HepG2 (cell line): ENCODE results near the gene C19orf33. TPM values are rescaled to one million over a fixed set of nuclear protein-coding genes. Genes with fewer than 3 reads are reported as not detected.

Experiments
- ATAC-seq: fragments of 200-7000 bp; cut with Tn5 transposase; 3 replicates; pipeline ENCODE4 v1.9.1; 2020; ENCODE audit warnings: mild to moderate bottlenecking, moderate library complexity
- BruUV-seq: library from RNA; stranded (reverse); fragments of 400-500 nt; replicated peaks from 2 replicates; lab custom pipeline; 2021; lab: Mats Ljungman, UMichigan
- CTCF ChIA-PET: fragments of 300-600 bp; formaldehyde crosslinking; extraction: SDS; loops from one replicate; lab custom pipeline; 2021; ENCODE audit warnings: low total read pairs, inconsistent platforms, low intra/inter-chr PET ratio; lab: Yijun Ruan, JAX
- POLR2A ChIA-PET: fragments of 350-600 bp; sonication (Branson Sonifier 250); formaldehyde crosslinking; loops from one replicate; lab custom pipeline; 2020; ENCODE audit warnings: antibody characterized with exemption, inconsistent platforms; lab: Yijun Ruan, JAX
- DNase-seq: peaks from one replicate; pipeline ENCODE4 v3.0.0-alpha.2; 2015; ENCODE audit warnings: low spot score
- FAIRE-seq: peaks from 3 replicates; lab custom pipeline; 2011; peaks lifted over from hg19 to GRCh38; lab: Jason Lieb, UNC
- H2AFZ ChIP-seq: one replicate; pipeline ENCODE4 v1.6.1; 2011; ENCODE audit warnings: low read length, inconsistent platforms
- H3K27ac ChIP-seq: fragments of 300-600 bp; 3 replicates; pipeline ENCODE4 v1.8.0; 2011; ENCODE audit warnings: mixed run types, mild to moderate bottlenecking, mixed read lengths, low read length, inconsistent platforms; ENCODE audit not compliant: insufficient read depth; ENCODE audit errors: extremely low read length
- H3K27me3 ChIP-seq, 2 experiments: fragments of 200-600 bp in 1 of 2; 2 replicates in 1 of 2; 3 replicates in 1 of 2; pipeline versions ENCODE4 v1.6.0 to v1.8.0; 2011; ENCODE audit warnings: low read length in 2 of 2, mild to moderate bottlenecking in 2 of 2, moderate library complexity in 2 of 2, inconsistent platforms in 1 of 2; ENCODE audit not compliant: insufficient read depth in 2 of 2, control insufficient read depth in 1 of 2
- H3K36me3 ChIP-seq, 2 experiments: fragments of 200-600 bp in 1 of 2; replicated peaks in 1 of 2; 2 replicates in 1 of 2; 3 replicates in 1 of 2; pipeline versions ENCODE4 v1.5.1 to v1.8.0; 2011; ENCODE audit warnings: low read length in 2 of 2, inconsistent platforms in 1 of 2; ENCODE audit not compliant: insufficient read depth in 2 of 2, control insufficient read depth in 1 of 2
- H3K4me1 ChIP-seq: 2 replicates; pipeline ENCODE4 v1.5.1; 2012; ENCODE audit warnings: low read length, inconsistent platforms; ENCODE audit not compliant: insufficient read depth
- H3K4me2 ChIP-seq: 2 replicates; pipeline ENCODE4 v1.6.0; 2011; ENCODE audit warnings: low read depth, low read length, inconsistent platforms
- H3K4me3 ChIP-seq, 3 experiments: fragments of 200-600 bp in 1 of 3; sonication (generic), shearing (Covaris generic) in 1 of 3; replicated peaks in 1 of 3; 2 replicates each; pipeline ENCODE4 v1.5.1; 2011 to 2016; ENCODE audit warnings: low read length in 3 of 3, inconsistent platforms in 2 of 3, low read depth in 2 of 3, mild to moderate bottlenecking in 2 of 3, control low read depth in 1 of 3, mixed read lengths in 1 of 3; ENCODE audit not compliant: insufficient read depth in 1 of 3
- H3K79me2 ChIP-seq: one replicate; pipeline ENCODE4 v1.6.1; 2011; ENCODE audit warnings: low read length, inconsistent platforms; ENCODE audit not compliant: insufficient read depth
- H3K9ac ChIP-seq: 2 replicates; pipeline ENCODE4 v1.6.0; 2011; ENCODE audit warnings: mild to moderate bottlenecking, low read depth, low read length, inconsistent platforms; ENCODE audit not compliant: insufficient read depth
- H3K9me3 ChIP-seq: 2 replicates; pipeline ENCODE4 v1.5.1; 2012; ENCODE audit warnings: mild to moderate bottlenecking, low read length
- H4K20me1 ChIP-seq: 2 replicates; pipeline ENCODE4 v1.6.0; 2011; ENCODE audit warnings: inconsistent platforms, mild to moderate bottlenecking, low read length, moderate library complexity; ENCODE audit not compliant: insufficient read depth
- EEA1 ChIP-seq: sonication (generic); formaldehyde crosslinking; IDR thresholded peaks from 2 replicates; pipeline ENCODE4 v1.5.1; 2020; ENCODE audit warnings: mild to moderate bottlenecking, missing genetic modification reagents, borderline replicate concordance
- HNF1B ChIP-seq: sonication (generic); formaldehyde crosslinking; IDR thresholded peaks from 2 replicates; pipeline ENCODE4 v1.5.1; 2020; ENCODE audit warnings: mild to moderate bottlenecking, moderate library complexity, missing genetic modification reagents
- HNF4G ChIP-seq, 2 experiments: sonication (generic) in 1 of 2; formaldehyde crosslinking in 1 of 2; IDR thresholded peaks; 2 replicates each; pipeline versions ENCODE4 v1.4.0 to v1.6.1; 2011 to 2020; ENCODE audit warnings: borderline replicate concordance in 2 of 2, low read depth in 2 of 2, mild to moderate bottlenecking in 2 of 2, low read length in 1 of 2, missing genetic modification reagents in 1 of 2, moderate library complexity in 1 of 2
- JUND ChIP-seq: sonication (generic); formaldehyde crosslinking; IDR thresholded peaks from 2 replicates; pipeline ENCODE4 v1.8.0; 2022; ENCODE audit warnings: mild to moderate bottlenecking, missing genetic modification reagents
- NFE2 ChIP-seq: sonication (generic); formaldehyde crosslinking; IDR thresholded peaks from 2 replicates; pipeline ENCODE4 v1.4.0; 2020; ENCODE audit warnings: missing genetic modification reagents
- PCBP2 ChIP-seq: fragments of 200-400 bp; formaldehyde crosslinking; optimal IDR thresholded peaks from 2 replicates; pipeline ENCODE3; 2018; ENCODE audit warnings: low read length, low read depth; ENCODE audit not compliant: poor library complexity, severe bottlenecking
- SALL2 ChIP-seq: sonication (generic); formaldehyde crosslinking; IDR thresholded peaks from 2 replicates; pipeline ENCODE4 v1.8.1; 2023; ENCODE audit warnings: mild to moderate bottlenecking, missing genetic modification reagents, inconsistent platforms
- ZMAT5 ChIP-seq: sonication (generic); formaldehyde crosslinking; IDR thresholded peaks from 2 replicates; pipeline ENCODE4 v1.5.0; 2020; ENCODE audit warnings: mild to moderate bottlenecking, low read depth, missing genetic modification reagents, borderline replicate concordance
- ZNF121 ChIP-seq: sonication (generic); formaldehyde crosslinking; IDR thresholded peaks from 2 replicates; pipeline ENCODE4 v1.5.0; 2020; ENCODE audit warnings: mild to moderate bottlenecking, missing genetic modification reagents
- ZNF124 ChIP-seq: sonication (generic); formaldehyde crosslinking; IDR thresholded peaks from 2 replicates; pipeline ENCODE4 v1.4.0; 2020; ENCODE audit warnings: missing genetic modification reagents
- ZNF44 ChIP-seq: sonication (generic); formaldehyde crosslinking; IDR thresholded peaks from 2 replicates; pipeline ENCODE4 v1.5.1; 2020; ENCODE audit warnings: mild to moderate bottlenecking, missing genetic modification reagents
- ZNF770 ChIP-seq: sonication (generic); formaldehyde crosslinking; IDR thresholded peaks from 2 replicates; pipeline ENCODE4 v1.5.0; 2020; ENCODE audit warnings: mild to moderate bottlenecking, missing genetic modification reagents
- WGBS: methylation state at CpG from one replicate; pipeline ENCODE4 v1.1.6; 2017; ENCODE audit warnings: low lambda C conversion rate; 5-methylcytosine and 5-hydroxymethylcytosine counted together
- in situ Hi-C: cut with HindIII; loops from 2 replicates; pipeline ENCODE4 v1.10.0; 2017; ENCODE audit warnings: low pct_unique_long_range_greater_than_20kb; ENCODE audit not compliant: extremely low pct_ligation_motif_present
- intact Hi-C: fragments of 100-400 bp; cut with micrococcal nuclease; formaldehyde crosslinking; loops from one replicate; pipeline ENCODE4 v1.10.0; 2022; ENCODE audit not compliant: unreplicated experiment
- polyA plus RNA-seq, 8 experiments: library from polyadenylated mRNA; depleted of rRNA in 3 of 8; stranded (reverse) in 7 of 8; unstranded in 1 of 8; fragments of >200 nt; fragmentation: Illumina TruSeq in 4 of 8; extraction: Trizol in 4 of 8; gene quantifications; 2 replicates each; pipeline versions ENCODE4 v1.2.1 to v1.2.3, GENCODE V29; 2011 to 2016; ENCODE audit warnings: low read depth in 4 of 8, missing spikeins in 1 of 8, mixed read lengths in 1 of 8; ENCODE audit not compliant: insufficient read depth in 1 of 8
- total RNA-seq, 5 experiments: library from RNA; depleted of rRNA; stranded (reverse); fragments of >200 nt; fragmentation: Illumina TruSeq; extraction: Trizol; gene quantifications; 2 replicates each; pipeline ENCODE4 v1.2.3, GENCODE V29; 2016; ENCODE audit warnings: low read depth in 1 of 5

The C19orf33 gene
- total and polyA plus RNA-seq, 2 of the 13 experiments (the other 11 are each of a cell fraction or from before 2014, with no cell fraction given): 2.5 to 3.3 TPM

GRCh38 chr19:38323291-38323690 lies 19.2 kb downstream of the C19orf33 start:
- H3K79me2 ChIP-seq: no peaks in the 10 kb centered on the region
- intact Hi-C loops: loop anchor here (5.0 kb wide), 1 partner anchor 71 kb away; no protein-coding TSS in a partner anchor
- CTCF ChIA-PET: interaction anchor here (0.6 kb wide), 1 partner anchor 54 kb away, joined by 3 read pairs; no protein-coding TSS in a partner anchor
- no peaks in the 10 kb centered on the region for H4K20me1 ChIP-seq
- no peak overlapping the region for H2AFZ ChIP-seq
- no peak for TF ChIP-seq PCBP2
- no peak for TF ChIP-seq HNF1B (CRISPR knock-in tag)
- ATAC-seq (no peak), FAIRE-seq (no peak), DNase-seq (no peak)
- in situ Hi-C loops: no loop called here
- no peaks in the 10 kb centered on the region for H3K36me3 ChIP-seq
- no peak overlapping the region for H3K4me3 ChIP-seq
- H3K9me3 ChIP-seq: no peaks in the 10 kb centered on the region
- no TSS peak for BruUV-seq
- H3K27ac ChIP-seq: no peak overlapping the region
- POLR2A ChIA-PET: no interaction called here
- WGBS: 34% methylated on average over 7 of the region's 7 CpGs
- peaks cover 8% of the 10 kb centered on the region; the same call in 1 of the 2 replicates for H3K4me1 ChIP-seq
- H3K27me3 ChIP-seq: peaks cover 8 to 50% of the 10 kb centered on the region in 2 experiments; a peak in 4 of 5 replicates
- no peak overlapping the region for H3K9ac ChIP-seq
- H3K4me2 ChIP-seq: no peak overlapping the region

- H3K9ac ChIP-seq: no peak overlapping the region
- H3K27ac ChIP-seq: no peak overlapping the region
- intact Hi-C loops (loop anchor here (5.0 kb wide), 1 partner anchor 72 kb away; no protein-coding TSS in a partner anchor), in situ Hi-C loops (no loop called here)
- TF ChIP-seq NFE2 (CRISPR knock-in tag) (no peak), ZNF770 (CRISPR knock-in tag) (no peak), ZNF44 (no peak), EEA1 (CRISPR knock-in tag) (no peak), ZNF121 (CRISPR knock-in tag) (no peak), ZNF124 (CRISPR knock-in tag) (no peak), JUND (CRISPR knock-in tag) (no peak), SALL2 (CRISPR knock-in tag) (no peak), HNF4G (IDR thresholded peaks at IDR 0.05; ENCODE audit: borderline replicate concordance, low read depth, low read length) (no peak), HNF4G (CRISPR knock-in tag; IDR thresholded peaks at IDR 0.05; ENCODE audit: borderline replicate concordance, low read depth) (no peak), ZMAT5 (CRISPR knock-in tag) (no peak)
- no peaks in the 10 kb centered on the region for H3K36me3 ChIP-seq
- H2AFZ ChIP-seq: no peak overlapping the region
- H3K79me2 ChIP-seq: no peaks in the 10 kb centered on the region
- H3K4me3 ChIP-seq: no peak overlapping the region
- H3K4me2 ChIP-seq: no peak overlapping the region
- H3K9me3 ChIP-seq: no peaks in the 10 kb centered on the region
- H3K4me1 ChIP-seq: peaks cover 4% of the 10 kb centered on the region; the same call in 1 of the 2 replicates
- H3K27me3 ChIP-seq: peaks cover 5 to 38% of the 10 kb centered on the region in 2 experiments; a peak in 3 of 5 replicates
- POLR2A ChIA-PET: no interaction called here
- FAIRE-seq: no peak
- H4K20me1 ChIP-seq: no peaks in the 10 kb centered on the region
- ATAC-seq: no peak
- BruUV-seq: no TSS peak
- no peak for DNase-seq
- CTCF ChIA-PET: no interaction called here
- WGBS: 0% methylated on average over 2 of the region's 4 CpGs
Measured at GRCh38 chr19:38324431-38324830, 20.4 kb downstream of the C19orf33 start.
